Measurements from ENCODE around the gene IPO11. TPM values are rescaled to one million over a fixed set of nuclear protein-coding genes. Genes with fewer than 3 reads are reported as not detected.
A peak's percentile ranks its signal among the peaks of the same experiment; 100 is the strongest.

Gene IPO11
- 14.1 and 18.3 TPM in 2 replicates for total RNA-seq

GRCh38 chr5:62412549-62413329 is at the start of gene IPO11:
TSS of gene IPO11 (plus strand) at chr5:62412763. CDS start at chr5:62437280, 24,517 bp downstream.
- no peak for TF ChIP-seq CTCF (IDR thresholded peaks at IDR 0.05; ENCODE audit: insufficient read depth, low read length, poor library complexity, severe bottlenecking)
- Histone ChIP-seq H3K4me3 (ENCODE audit: low read depth, low read length) (peak within 1 kb of the TSS; percentile 87), H3K36me3 (ENCODE audit: control insufficient read depth, insufficient read depth, low read length) (no peaks in the 10 kb centered on the region), H3K27me3 (ENCODE audit: control insufficient read depth, insufficient read depth, low read length) (no peaks in the 10 kb centered on the region)
- peak; percentile 96 for DNase-seq (ENCODE audit: low read depth)

GRCh38 chr5:62369039-62369438 is 43.5 kb upstream of the IPO11 start:
- H3K4me3 ChIP-seq (ENCODE audit: low read depth, low read length) = no peak overlapping the region
- no peak for TF ChIP-seq CTCF (IDR thresholded peaks at IDR 0.05; ENCODE audit: insufficient read depth, low read length, poor library complexity, severe bottlenecking)
- DNase-seq (ENCODE audit: low read depth) = no peak
- no peaks in the 10 kb centered on the region for H3K36me3 ChIP-seq (ENCODE audit: control insufficient read depth, insufficient read depth, low read length)
- H3K27me3 ChIP-seq (ENCODE audit: control insufficient read depth, insufficient read depth, low read length) = no peaks in the 10 kb centered on the region

GRCh38 chr5:62371409-62371808 is 41.2 kb upstream of the IPO11 start:
- H3K36me3 ChIP-seq (ENCODE audit: control insufficient read depth, insufficient read depth, low read length) = no peaks in the 10 kb centered on the region
- no peaks in the 10 kb centered on the region for H3K27me3 ChIP-seq (ENCODE audit: control insufficient read depth, insufficient read depth, low read length)
- DNase-seq (ENCODE audit: low read depth) = no peak
- TF ChIP-seq CTCF (IDR thresholded peaks at IDR 0.05; ENCODE audit: insufficient read depth, low read length, poor library complexity, severe bottlenecking) = no peak
- H3K4me3 ChIP-seq (ENCODE audit: low read depth, low read length) = no peak overlapping the region

GRCh38 chr5:62372600-62372999 is 40.0 kb upstream of the IPO11 start:
- no peak for TF ChIP-seq CTCF (IDR thresholded peaks at IDR 0.05; ENCODE audit: insufficient read depth, low read length, poor library complexity, severe bottlenecking)
- Histone ChIP-seq H3K4me3 (ENCODE audit: low read depth, low read length) (no peak overlapping the region), H3K27me3 (ENCODE audit: control insufficient read depth, insufficient read depth, low read length) (no peaks in the 10 kb centered on the region), H3K36me3 (ENCODE audit: control insufficient read depth, insufficient read depth, low read length) (no peaks in the 10 kb centered on the region)
- no peak for DNase-seq (ENCODE audit: low read depth)

GRCh38 chr5:62373382-62373781 is 39.2 kb upstream of the IPO11 start:
- H3K4me3 ChIP-seq (ENCODE audit: low read depth, low read length) = no peak overlapping the region
- H3K36me3 ChIP-seq (ENCODE audit: control insufficient read depth, insufficient read depth, low read length) = no peaks in the 10 kb centered on the region
- DNase-seq (ENCODE audit: low read depth) = no peak
- no peaks in the 10 kb centered on the region for H3K27me3 ChIP-seq (ENCODE audit: control insufficient read depth, insufficient read depth, low read length)
- no peak for TF ChIP-seq CTCF (IDR thresholded peaks at IDR 0.05; ENCODE audit: insufficient read depth, low read length, poor library complexity, severe bottlenecking)

GRCh38 chr5:62374090-62374489 is 38.5 kb upstream of the IPO11 start:
- Histone ChIP-seq H3K27me3 (ENCODE audit: control insufficient read depth, insufficient read depth, low read length) (no peaks in the 10 kb centered on the region), H3K36me3 (ENCODE audit: control insufficient read depth, insufficient read depth, low read length) (no peaks in the 10 kb centered on the region), H3K4me3 (ENCODE audit: low read depth, low read length) (no peak overlapping the region)
- TF ChIP-seq CTCF (IDR thresholded peaks at IDR 0.05; ENCODE audit: insufficient read depth, low read length, poor library complexity, severe bottlenecking) = no peak
- DNase-seq (ENCODE audit: low read depth) = no peak
